IMR-90 (cell line): ENCODE data around the gene MAP3K1. TPM values are rescaled to one million over a fixed set of nuclear protein-coding genes. Genes with fewer than 3 reads are reported as not detected.

Experiments
- ATAC-seq: fragments of 200-7000 bp; cut with Tn5 transposase; 2 replicates; pipeline ENCODE4 v1.9.1; 2020; ENCODE audit warnings: low read depth, mild to moderate bottlenecking, moderate library complexity
- Bru-seq: library from RNA; stranded (reverse); fragments of 400-500 nt; gene quantifications from one replicate; lab custom pipeline; 2021; lab: Mats Ljungman, UMichigan
- BruChase-seq, 2 experiments: library from RNA; stranded (reverse); fragments of 400-500 nt; gene quantifications; one replicate each; lab custom pipeline; 2021; lab: Mats Ljungman, UMichigan
- BruUV-seq: library from RNA; stranded (reverse); fragments of 400-500 nt; replicated peaks from 2 replicates; lab custom pipeline; 2021; lab: Mats Ljungman, UMichigan
- CTCF ChIA-PET: fragments of 300-600 bp; formaldehyde crosslinking; extraction: SDS; loops from one replicate; lab custom pipeline; 2021; ENCODE audit warnings: antibody characterized with exemption; lab: Yijun Ruan, JAX
- POLR2A ChIA-PET: fragments of 300-600 bp; sonication (Branson Sonifier 250); formaldehyde crosslinking; loops from one replicate; lab custom pipeline; 2022; ENCODE audit warnings: antibody characterized with exemption; ENCODE audit not compliant: unreplicated experiment; lab: Charles Lee
- DNase-seq: peaks from one replicate; pipeline ENCODE4 v3.0.0; 2013
- H2AFZ ChIP-seq: replicated peaks from 2 replicates; pipeline ENCODE3; 2013; ENCODE audit warnings: low read length, mild to moderate bottlenecking; ENCODE audit not compliant: poor library complexity
- H2AK5ac ChIP-seq: 2 replicates; pipeline ENCODE4 v1.6.1; 2013; ENCODE audit warnings: low read depth, low read length, inconsistent platforms
- H2AK9ac ChIP-seq: replicated peaks from 2 replicates; pipeline ENCODE3; 2013; ENCODE audit warnings: mild to moderate bottlenecking, low read depth, low read length, moderate library complexity; ENCODE audit not compliant: poor library complexity
- H2BK120ac ChIP-seq: 2 replicates; pipeline ENCODE4 v1.6.1; 2013; ENCODE audit warnings: low read depth, low read length, inconsistent platforms
- H2BK15ac ChIP-seq: 3 replicates; pipeline ENCODE4 v1.6.1; 2013; ENCODE audit warnings: low read depth, low read length, inconsistent platforms
- H2BK20ac ChIP-seq: 2 replicates; pipeline ENCODE4 v1.6.1; 2013; ENCODE audit warnings: low read depth, mild to moderate bottlenecking, inconsistent platforms, low read length, moderate library complexity
- H2BK5ac ChIP-seq: 2 replicates; pipeline ENCODE4 v1.6.1; 2013; ENCODE audit warnings: mild to moderate bottlenecking, low read depth, low read length, inconsistent platforms; ENCODE audit not compliant: poor library complexity, severe bottlenecking
- H3K14ac ChIP-seq: replicated peaks from 2 replicates; pipeline ENCODE4 v1.6.1; 2013; ENCODE audit warnings: low read depth, low read length, inconsistent platforms
- H3K18ac ChIP-seq: 2 replicates; pipeline ENCODE4 v1.6.1; 2013; ENCODE audit warnings: low read depth, low read length, control low read depth
- H3K23ac ChIP-seq: 2 replicates; pipeline ENCODE4 v1.6.1; 2013; ENCODE audit warnings: low read depth, low read length, inconsistent platforms
- H3K27ac ChIP-seq: 2 replicates; pipeline ENCODE4 v1.5.1; 2013; ENCODE audit warnings: mild to moderate bottlenecking, control low read depth, low read length; ENCODE audit not compliant: insufficient read depth
- H3K27me3 ChIP-seq: 2 replicates; pipeline ENCODE4 v1.6.1; 2013; ENCODE audit warnings: low read length; ENCODE audit not compliant: control insufficient read depth, insufficient read depth
- H3K36me3 ChIP-seq: 2 replicates; pipeline ENCODE4 v1.6.1; 2013; ENCODE audit warnings: low read length, mixed read lengths; ENCODE audit not compliant: control insufficient read depth, insufficient read depth
- H3K4ac ChIP-seq: 2 replicates; pipeline ENCODE4 v1.6.1; 2013; ENCODE audit warnings: low read depth, low read length, inconsistent platforms
- H3K4me1 ChIP-seq: 2 replicates; pipeline ENCODE4 v1.6.1; 2013; ENCODE audit warnings: low read length, mixed read lengths; ENCODE audit not compliant: control insufficient read depth, insufficient read depth
- H3K4me2 ChIP-seq: 2 replicates; pipeline ENCODE4 v1.6.1; 2013; ENCODE audit warnings: low read depth, mild to moderate bottlenecking, control low read depth, low read length, moderate library complexity
- H3K4me3 ChIP-seq: 2 replicates; pipeline ENCODE4 v1.5.1; 2013; ENCODE audit warnings: low read depth, mild to moderate bottlenecking, control low read depth, low read length, moderate library complexity; ENCODE audit not compliant: insufficient read depth
- H3K56ac ChIP-seq: 2 replicates; pipeline ENCODE4 v1.6.1; 2013; ENCODE audit warnings: low read length, inconsistent platforms; ENCODE audit not compliant: insufficient read depth; ENCODE audit errors: extremely low read depth
- H3K79me1 ChIP-seq, 2 experiments: 2 replicates each; pipeline ENCODE4 v1.6.1; 2013; ENCODE audit warnings: low read length in 2 of 2, inconsistent platforms in 1 of 2, low read depth in 1 of 2
- H3K9ac ChIP-seq: 2 replicates; pipeline ENCODE4 v1.6.1; 2013; ENCODE audit warnings: low read depth, low read length, control low read depth
- H3K9me1 ChIP-seq: 2 replicates; pipeline ENCODE4 v1.6.1; 2013; ENCODE audit warnings: low read length, inconsistent platforms; ENCODE audit not compliant: insufficient read depth
- H3K9me3 ChIP-seq: 2 replicates; pipeline ENCODE4 v1.6.1; 2013; ENCODE audit warnings: low read length; ENCODE audit not compliant: control insufficient read depth, insufficient read depth
- H4K20me1 ChIP-seq: 2 replicates; pipeline ENCODE4 v1.6.1; 2013; ENCODE audit warnings: low read length, inconsistent platforms; ENCODE audit not compliant: insufficient read depth
- H4K5ac ChIP-seq: 2 replicates; pipeline ENCODE4 v1.6.1; 2013; ENCODE audit warnings: mild to moderate bottlenecking, low read depth, low read length, control low read depth
- H4K8ac ChIP-seq, 2 experiments: 2 replicates each; pipeline ENCODE4 v1.6.1; 2013; ENCODE audit warnings: low read depth in 2 of 2, low read length in 2 of 2, control low read depth in 1 of 2, inconsistent platforms in 1 of 2
- H4K91ac ChIP-seq: 2 replicates; pipeline ENCODE4 v1.6.1; 2013; ENCODE audit warnings: low read depth, low read length, inconsistent platforms; ENCODE audit not compliant: insufficient read depth
- BHLHE40 ChIP-seq: fragments of 150-350 bp; IDR thresholded peaks from 2 replicates; pipeline ENCODE4 v1.6.1; 2016; ENCODE audit warnings: mild to moderate bottlenecking, low read depth, low read length
- MAZ ChIP-seq: IDR thresholded peaks from 2 replicates; pipeline ENCODE4 v1.6.1; 2012; ENCODE audit warnings: low read depth, mild to moderate bottlenecking, low read length, improper control_type of control experiment, moderate library complexity, borderline replicate concordance
- WGBS, 2 experiments: methylation state at CpG; one replicate each; pipeline versions ENCODE4 v1.1.5 to v1.1.7; 2013; ENCODE audit warnings: missing lambda C conversion rate in 2 of 2; ENCODE audit not compliant: insufficient read length in 1 of 2; ENCODE audit errors: extremely low coverage in 2 of 2; 5-methylcytosine and 5-hydroxymethylcytosine counted together
- dilution Hi-C: fragments of 300-500 bp; cut with HindIII; formaldehyde crosslinking; loops from one replicate; pipeline ENCODE4 v1.14.3; 2018; ENCODE audit warnings: low sequenced_read_pairs; ENCODE audit not compliant: unreplicated experiment
- in situ Hi-C: fragments of 300-500 bp; cut with MboI; formaldehyde crosslinking; loops from 3 replicates; pipeline ENCODE4 v1.14.3; 2019; ENCODE audit warnings: low sequenced_read_pairs, inconsistent platforms, mixed read lengths
- intact Hi-C: fragments of 100-400 bp; cut with micrococcal nuclease; formaldehyde crosslinking; loops from 2 replicates; pipeline ENCODE4 v1.10.0; 2022
- long read RNA-seq: library from polyadenylated mRNA; unstranded; transcript quantifications from one replicate; pipeline ENCODE4 v2.0.0, GENCODE V29; 2021; ENCODE audit not compliant: unreplicated experiment
- polyA plus RNA-seq, 3 experiments: library from polyadenylated mRNA; depleted of rRNA; stranded (reverse); fragments of >200 nt; gene quantifications; 2 replicates each; pipeline ENCODE4 v1.2.3, GENCODE V29; 2012; ENCODE audit warnings: low replicate concordance in 1 of 3
- total RNA-seq: library from RNA; depleted of rRNA; stranded (reverse); fragments of >200 nt; gene quantifications from 2 replicates; pipeline ENCODE4 v1.2.3, GENCODE V29; 2012; rRNA removed

Gene MAP3K1
- total RNA-seq (18.8 and 21.9 TPM in 2 replicates), polyA plus RNA-seq (2012; rRNA removed) (3.8 TPM in 2 replicates), Bru-seq, nascent RNA (percentile 89 among the genes with signal in this experiment), BruChase-seq, experiment 1, labeled RNA remaining after a 6-hour chase (percentile 76 among the genes with signal in this experiment), BruChase-seq, experiment 2, labeled RNA remaining after a 2-hour chase (percentile 81 among the genes with signal in this experiment)
- 0.77 and 0.82 TPM in 2 replicates for polyA plus RNA-seq (2012; cell fraction: cytosol; rRNA removed)
- 2.2 and 13.9 TPM in 2 replicates for polyA plus RNA-seq (2012; cell fraction: nucleus; rRNA removed; ENCODE audit: low replicate concordance)
- long read RNA-seq, full-length matches to known transcripts, result 3 of 7 reads
- long read RNA-seq, partial matches to known transcripts, result 0 of 7 reads
- long read RNA-seq, other reads (novel, unspliced or antisense), result 4 of 7 reads

DNA sequence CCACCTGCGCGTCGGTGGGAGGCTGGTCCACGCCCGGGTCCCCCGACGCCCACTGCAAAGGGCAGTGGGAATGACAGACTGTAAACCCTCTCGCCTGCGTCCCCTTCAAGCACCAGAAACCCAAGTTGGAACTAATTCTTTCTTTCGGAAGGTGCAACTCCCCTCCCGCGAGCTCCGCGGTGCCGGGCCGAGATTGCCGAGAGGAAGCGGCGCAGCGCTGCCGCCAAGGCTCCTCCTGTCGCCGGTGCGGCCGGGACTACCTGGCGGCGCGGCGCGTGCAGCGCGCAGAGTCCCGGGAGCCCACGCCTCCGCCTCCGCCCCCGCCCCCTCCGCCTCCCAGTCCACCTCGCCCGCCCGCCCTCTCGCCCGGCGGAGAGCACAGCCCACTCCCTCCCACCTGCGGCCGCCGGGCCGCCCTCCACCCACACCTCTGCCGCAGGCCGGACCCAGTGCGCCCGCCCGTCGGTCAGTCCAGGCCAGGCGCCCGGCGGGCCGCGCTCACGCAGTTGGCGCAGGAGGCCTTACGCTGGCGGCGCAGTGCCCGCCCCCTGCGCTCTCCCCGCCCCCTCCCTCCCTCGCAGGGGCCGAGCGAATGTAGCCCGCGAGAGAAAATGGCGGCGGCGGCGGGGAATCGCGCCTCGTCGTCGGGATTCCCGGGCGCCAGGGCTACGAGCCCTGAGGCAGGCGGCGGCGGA, at the start of gene MAP3K1:
MAP3K1 (plus strand) TSS at position 587 of the 695 bp plus-strand sequence; CDS start at position 612, 25 bp downstream.
- H2AK5ac ChIP-seq, result no peak within 1 kb of the TSS
- intact Hi-C loops, result loop anchor here (2.0 to 5.0 kb wide), 3 partner anchors 190 to 398 kb away; no protein-coding TSS in a partner anchor
- peak within 1 kb of the TSS; percentile 27; the same call in 1 of the 2 replicates for H3K18ac ChIP-seq
- peak within 1 kb of the TSS; percentile 48; the same call in 1 of the 2 replicates for H2BK20ac ChIP-seq
- DNase-seq (peak; percentile 60), ATAC-seq (peak; percentile 93)
- H3K4me2 ChIP-seq, result peak within 1 kb of the TSS; percentile 40
- peaks cover 8% of the 10 kb centered on the region; the same call in 1 of the 2 replicates for H4K20me1 ChIP-seq
- no TSS peak for BruUV-seq
- H3K56ac ChIP-seq, result peak within 1 kb of the TSS; percentile 84; the same call in 1 of the 2 replicates
- H3K14ac ChIP-seq, result peak within 1 kb of the TSS; percentile 66; the same call in 1 of the 2 replicates
- 0 out of 2 replicates have a peak, but pooled peaks cover 3% of the 10 kb centered on the region for H3K9me1 ChIP-seq
- peak within 1 kb of the TSS; percentile 66; the same call in 1 of the 2 replicates for H4K91ac ChIP-seq
- CTCF ChIA-PET, result no interaction called here
- peak within 1 kb of the TSS; percentile 89 for H2BK5ac ChIP-seq
- no peaks in the 10 kb centered on the region for H3K36me3 ChIP-seq
- H3K9me3 ChIP-seq, result no peaks in the 10 kb centered on the region
- no peak within 1 kb of the TSS for H2BK15ac ChIP-seq
- peak within 1 kb of the TSS; percentile 99 for H3K4me3 ChIP-seq
- peaks cover 3% of the 10 kb centered on the region; the same call in 1 of the 2 replicates for H3K4me1 ChIP-seq
- H3K9ac ChIP-seq, result peak within 1 kb of the TSS; percentile 73
- dilution Hi-C loops, result no loop called here
- peak within 1 kb of the TSS; percentile 83 for H2AK9ac ChIP-seq
- no peak for TF ChIP-seq BHLHE40
- peak; percentile 13; the same call in 1 of the 2 replicates for TF ChIP-seq MAZ
- peak within 1 kb of the TSS; percentile 57 for H4K5ac ChIP-seq
- H2BK120ac ChIP-seq, result peak within 1 kb of the TSS; percentile 44
- peaks cover 6 to 9% of the 10 kb centered on the region in 2 experiments; a peak in 2 of 4 replicates for H3K79me1 ChIP-seq
- peak within 1 kb of the TSS; percentile 93 for H2AFZ ChIP-seq
- peak within 1 kb of the TSS; percentile 10 to 77 for H4K8ac ChIP-seq
- POLR2A ChIA-PET, result no interaction called here
- H3K27me3 ChIP-seq, result no peaks in the 10 kb centered on the region
- in situ Hi-C loops, result no loop called here
- peak within 1 kb of the TSS; percentile 83 for H3K27ac ChIP-seq
- H3K4ac ChIP-seq, result peak within 1 kb of the TSS; percentile 76
- WGBS, 2 experiments, result 3% methylated on average over 7 of the region's 87 CpGs; no CpG with 5 or more reads in 1 of the 2 experiments
- H3K23ac ChIP-seq, result peak within 1 kb of the TSS; percentile 44; the same call in 1 of the 2 replicates
